HUDEP-2 (cell line): ENCODE data around the gene RHBDF1.

Experiments
- DNase-seq, 76 experiments: peaks; one replicate each; lab custom pipeline; 2025; ENCODE audit not compliant: unreplicated experiment in 76 of 76; lab: John Stamatoyannopoulos, UW

The RHBDF1 gene

DNA sequence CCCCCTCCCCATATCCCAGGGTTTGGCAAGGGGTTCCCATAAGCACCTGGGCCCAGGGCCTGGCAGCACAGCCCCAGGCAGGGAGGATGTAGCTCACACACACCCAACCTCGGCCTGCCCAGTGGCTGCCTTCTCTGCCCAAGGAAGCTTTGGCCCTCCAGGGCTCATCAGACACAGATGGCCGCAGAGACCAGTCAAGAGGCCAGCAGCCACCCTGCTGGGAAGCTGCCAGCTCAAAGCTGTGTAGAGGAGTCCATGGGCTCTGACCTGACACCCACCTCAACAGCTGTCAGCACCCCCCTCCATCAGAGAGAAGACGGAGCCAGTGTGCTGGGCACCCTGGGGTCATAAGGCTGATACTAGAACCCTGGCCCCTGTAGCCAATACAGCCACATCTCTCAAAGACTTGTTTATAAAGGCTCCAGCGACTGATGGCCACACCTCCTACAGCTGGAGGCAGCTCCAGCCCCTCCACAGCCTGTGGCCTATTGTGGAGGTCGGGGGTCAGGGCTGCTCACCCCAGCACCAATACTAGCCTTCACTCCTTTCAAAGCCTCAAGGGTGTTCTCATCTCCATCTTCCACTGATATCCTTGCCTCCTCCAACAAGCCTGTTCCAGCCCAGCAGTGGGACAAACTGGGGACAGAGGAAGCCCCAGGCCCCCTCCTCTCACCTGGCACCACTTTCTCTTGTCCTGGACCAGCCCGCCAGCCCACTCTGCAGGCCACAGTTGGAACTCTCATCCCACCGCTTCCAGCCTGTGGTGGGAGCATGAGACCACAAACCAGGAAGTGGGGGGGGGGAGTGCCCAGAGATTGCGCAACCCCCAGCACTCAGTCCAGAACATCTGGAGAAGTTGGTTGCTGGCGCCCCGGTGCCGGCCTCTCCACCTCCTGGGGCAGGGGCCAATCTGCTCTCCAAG, 3.4 kb upstream of the RHBDF1 start:
- DNase-seq = no peak

DNA sequence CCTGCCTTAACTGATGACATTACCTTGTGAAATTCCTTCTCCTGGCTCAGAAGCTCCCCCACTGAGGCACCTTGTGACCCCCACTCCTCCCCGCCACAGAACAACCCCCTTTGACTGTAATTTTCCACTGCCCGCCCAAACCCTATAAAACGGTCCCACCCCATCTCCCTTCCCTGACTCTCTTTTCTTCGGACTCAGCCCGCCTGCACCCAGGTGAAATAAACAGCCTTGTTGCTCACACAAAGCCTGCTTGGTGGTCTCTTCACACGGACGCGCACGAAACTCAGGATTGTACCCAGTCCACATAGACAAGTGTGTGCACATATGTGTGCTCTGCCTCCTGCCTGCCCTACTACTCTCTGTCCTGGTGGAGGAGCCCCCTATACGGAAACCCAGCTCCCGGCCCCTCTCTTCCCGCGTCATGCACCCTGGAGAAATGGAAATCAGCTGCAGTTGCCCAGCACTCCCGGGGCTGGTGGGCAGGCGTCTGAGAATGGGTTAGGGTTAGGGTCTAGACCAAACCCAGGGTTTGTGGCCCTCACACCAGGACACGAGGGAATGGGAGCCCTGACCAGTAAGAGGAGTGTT, 2.4 kb upstream of the RHBDF1 start:
- no peak for DNase-seq

DNA sequence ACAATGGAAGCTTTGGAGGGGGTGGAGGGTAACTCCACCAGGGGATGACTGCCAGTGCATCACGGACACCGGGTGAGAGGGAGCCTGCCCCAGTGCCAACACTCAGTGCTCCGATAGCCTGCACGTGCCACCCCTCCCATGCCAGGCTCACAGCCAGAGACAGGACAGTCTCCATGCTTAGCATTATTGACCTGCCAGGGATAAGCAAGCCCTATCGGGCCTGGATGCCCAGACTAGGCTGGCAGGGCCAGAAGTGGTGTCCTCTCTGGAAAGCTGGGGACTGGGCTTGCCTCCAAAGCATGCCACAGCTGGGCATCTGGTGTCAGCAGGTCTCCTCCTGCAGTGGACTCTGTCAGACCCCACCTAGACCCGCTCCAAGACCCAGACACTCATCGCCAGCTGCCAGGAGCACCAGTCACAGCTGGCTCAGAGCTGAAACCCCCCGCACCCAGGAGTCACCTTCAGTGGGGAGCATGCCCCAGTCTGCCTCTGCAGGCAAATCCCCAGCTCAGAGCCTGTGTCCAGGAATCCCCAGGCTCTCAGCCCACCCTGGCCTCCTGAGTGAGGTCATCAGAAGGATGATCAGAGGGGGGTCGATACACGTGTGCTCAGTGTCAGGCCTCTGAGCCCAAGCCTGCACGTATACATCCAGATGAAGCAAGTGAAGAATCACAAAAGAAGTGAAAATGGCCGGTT, 1.8 kb upstream of the RHBDF1 start:
- no peak for DNase-seq

DNA sequence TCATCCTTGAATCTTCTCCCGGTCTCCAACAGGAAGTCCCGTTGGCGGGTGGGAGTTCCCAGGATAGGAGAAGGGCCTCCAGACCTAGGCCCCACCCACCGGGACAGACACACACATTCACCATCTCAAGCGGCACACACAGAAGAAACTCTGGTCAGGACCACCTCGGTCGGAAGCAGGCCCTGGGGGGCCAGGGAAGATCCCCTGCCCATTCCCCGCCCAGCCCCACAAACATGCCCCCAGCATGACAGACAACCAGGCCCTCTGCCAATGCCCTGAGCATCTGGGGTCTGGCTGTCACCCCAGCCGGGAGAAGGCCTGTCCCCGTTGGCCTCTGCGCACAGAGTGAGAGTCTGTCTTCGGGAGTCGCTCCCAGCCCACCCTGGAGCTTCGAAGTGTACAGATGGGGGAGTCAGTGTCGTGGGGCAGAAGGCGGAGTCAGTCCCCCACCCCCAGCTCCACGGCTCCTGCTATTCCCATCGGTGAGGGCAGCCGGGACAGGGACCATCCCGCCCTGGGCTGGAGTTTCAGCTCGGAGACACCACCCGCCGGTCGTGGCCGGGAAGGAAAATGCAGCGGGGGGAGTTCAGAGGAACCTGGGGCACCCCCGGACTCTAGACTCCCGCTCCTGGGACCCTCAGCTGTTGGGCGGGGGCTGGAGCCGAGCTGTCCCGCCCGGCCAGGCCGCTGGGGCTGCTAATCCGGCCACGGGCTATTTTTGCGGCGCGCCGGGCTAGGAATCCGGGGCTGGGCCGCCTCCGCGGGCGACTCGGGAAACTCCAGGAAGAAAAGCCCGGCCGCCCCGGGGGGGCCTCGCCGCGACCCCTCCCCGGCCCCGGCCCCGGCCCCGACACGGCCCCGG, 660 bp downstream of the RHBDF1 start:
- DNase-seq = no peak

DNA sequence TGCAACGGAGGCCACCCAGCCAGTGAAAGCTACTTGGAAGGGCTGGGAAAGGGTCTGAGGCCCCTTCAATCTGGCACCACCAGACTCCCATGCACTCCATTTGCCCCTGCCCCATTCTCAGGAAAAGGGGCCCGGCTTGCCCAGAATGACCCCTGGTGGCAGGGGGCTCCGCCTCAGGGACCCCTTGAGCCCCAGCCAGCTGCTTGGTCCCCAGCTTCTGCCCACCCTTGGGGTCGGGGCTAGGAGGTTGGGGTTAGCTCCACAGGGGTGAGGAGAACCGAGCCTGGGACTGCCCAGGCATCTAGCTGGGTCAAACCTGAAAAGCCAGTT, 1.3 kb downstream of the RHBDF1 start:
- no peak for DNase-seq

DNA sequence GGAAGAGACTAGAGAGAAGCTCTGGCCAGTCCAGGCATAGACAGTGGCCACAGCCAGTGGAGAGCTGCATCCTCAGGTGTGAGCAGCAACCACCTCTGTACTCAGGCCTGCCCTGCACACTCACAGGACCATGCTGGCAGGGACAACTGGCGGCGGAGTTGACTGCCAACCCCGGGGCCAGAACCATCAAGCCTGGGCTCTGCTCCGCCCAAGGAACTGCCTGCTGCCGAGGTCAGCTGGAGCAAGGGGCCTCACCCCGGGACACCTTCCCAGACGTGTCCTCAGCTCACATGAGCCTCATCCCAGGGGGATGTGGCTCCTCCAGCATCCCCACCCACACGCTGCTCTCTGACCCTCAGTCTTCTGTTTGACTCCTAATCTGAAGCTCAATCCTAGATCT, 3.2 kb downstream of the RHBDF1 start:
- no peak for DNase-seq

DNA sequence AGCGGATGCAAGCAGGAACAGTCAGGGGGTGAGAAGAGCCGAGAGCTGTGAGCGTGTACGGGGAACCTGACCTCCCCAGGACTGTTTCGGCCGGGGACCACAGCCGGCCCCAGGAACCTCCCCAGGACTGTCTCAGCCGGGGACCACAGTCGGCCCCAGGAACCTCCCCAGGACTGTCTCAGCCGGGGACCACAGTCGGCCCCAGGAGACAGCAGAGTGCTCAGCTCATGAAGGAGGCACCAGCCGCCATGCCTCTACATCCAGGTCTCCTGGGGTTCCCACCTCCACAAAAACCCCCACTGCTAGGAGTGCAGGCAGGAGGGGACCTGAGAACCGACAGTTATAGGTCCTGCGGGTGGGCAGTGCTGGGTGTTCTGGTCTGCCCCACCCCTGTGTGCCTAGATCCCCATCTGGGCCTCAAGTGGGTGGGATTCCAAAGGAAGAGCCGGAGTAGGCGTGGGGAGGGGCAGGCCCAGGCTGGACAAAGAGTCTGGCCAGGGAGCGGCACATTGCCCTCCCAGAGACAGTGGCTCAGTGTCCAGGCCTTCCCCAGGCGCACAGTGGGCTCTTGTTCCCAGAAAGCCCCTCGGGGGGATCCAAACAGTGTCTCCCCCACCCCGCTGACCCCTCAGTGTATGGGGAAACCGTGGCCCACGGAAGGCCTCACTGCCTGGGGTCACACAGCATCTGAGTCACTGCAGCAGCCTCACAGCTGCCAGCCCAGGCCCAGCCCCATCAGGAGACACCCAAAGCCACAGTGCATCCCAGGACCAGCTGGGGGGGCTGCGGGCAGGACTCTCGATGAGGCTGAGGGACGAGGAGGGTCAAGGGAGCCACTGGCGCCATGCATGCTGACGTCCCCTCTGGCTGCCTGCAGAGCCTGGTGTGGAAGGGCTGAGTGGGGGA, 4.3 kb downstream of the RHBDF1 start:
- DNase-seq = no peak

DNA sequence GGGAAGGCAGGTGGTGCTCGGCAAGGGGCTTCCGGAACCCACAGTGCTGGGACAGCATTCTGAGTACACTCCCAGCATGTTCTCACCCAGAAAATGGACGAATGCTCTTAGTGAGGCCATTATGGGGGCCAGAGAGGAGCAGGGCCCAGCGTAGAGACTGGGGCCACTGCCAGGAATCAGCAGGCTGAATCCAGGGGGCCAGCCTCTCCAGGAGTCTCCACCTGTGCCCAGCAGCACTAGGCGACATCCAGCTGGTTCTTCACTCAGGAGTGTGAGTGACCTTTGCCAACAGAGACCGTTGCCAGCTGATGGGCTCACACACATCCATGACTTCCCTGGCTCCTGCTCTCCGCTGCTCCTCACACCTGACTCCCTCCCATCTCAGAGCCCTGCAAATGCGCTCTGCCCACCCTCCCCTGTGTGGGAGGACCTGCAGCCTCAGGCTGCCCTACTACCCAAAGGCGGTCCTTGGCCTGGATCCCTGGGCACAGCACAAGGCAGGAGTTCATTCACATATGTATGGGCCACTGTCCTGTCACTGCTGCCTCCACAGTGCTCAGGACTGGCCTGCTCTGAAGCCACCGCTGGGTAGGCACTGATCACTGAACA, 5.1 kb downstream of the RHBDF1 start:
- DNase-seq = no peak

DNA sequence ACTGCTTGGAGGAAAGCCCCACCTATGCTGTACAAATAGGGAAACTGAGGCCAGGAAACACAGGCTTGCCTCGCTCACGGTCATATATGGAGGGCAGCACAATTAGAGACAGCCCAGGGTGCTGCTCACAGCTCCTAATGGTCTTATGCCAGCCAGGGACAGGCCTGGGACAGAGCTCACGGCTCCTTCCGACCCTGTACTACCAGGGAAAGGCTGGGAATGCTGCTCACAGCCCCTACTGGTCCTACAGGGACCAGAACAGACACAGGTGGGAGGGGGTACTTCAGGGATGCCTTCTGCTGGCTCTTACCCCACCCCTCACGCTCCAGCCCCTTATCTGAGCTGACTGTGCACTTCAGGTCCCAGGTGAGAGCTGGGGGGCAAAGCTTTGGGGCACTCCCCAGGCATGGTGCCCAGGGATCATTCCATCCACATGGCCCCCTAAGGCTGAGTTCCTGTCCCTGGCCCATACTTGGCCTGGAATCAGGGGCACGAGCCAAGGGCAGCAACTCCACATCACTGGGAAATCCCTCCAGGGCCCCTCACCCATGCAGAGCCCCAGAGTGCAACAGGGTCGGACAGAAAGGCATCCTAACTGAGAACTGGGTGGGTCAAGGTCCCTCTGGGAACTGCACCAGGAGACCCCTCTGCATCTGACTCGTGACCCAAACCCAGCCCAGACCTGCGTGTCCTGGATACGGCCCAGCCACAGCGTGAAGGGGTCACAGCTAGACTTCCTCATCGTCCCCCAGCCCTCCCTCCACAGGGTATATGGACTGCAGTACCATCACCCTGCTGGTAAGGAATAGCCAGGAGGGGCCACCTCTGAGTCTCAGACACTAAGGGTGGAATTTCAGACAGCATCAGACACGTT, 5.9 kb downstream of the RHBDF1 start:
- no peak for DNase-seq

DNA sequence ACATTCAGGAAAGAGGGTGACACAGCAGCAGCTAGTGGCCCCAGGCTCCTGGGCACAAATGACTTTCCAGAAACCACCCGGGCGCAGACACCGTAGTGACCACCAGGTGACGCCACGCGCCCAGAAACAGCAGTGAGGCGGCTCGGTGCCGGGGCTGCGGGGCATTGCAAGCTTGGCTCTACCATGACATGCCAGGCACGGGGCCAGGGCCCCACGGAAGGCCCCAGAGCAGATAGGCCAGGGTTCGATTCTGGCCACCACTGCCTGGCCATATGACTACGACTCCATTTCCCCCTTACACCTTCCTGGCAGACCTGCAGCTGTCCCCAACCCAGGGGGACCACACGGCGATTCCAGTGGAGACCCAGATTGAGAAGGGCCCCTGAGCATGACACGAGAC, 6.7 kb downstream of the RHBDF1 start:
- peak in 72 of 76 experiments; percentile 25 to 91 (median 78) for DNase-seq

DNA sequence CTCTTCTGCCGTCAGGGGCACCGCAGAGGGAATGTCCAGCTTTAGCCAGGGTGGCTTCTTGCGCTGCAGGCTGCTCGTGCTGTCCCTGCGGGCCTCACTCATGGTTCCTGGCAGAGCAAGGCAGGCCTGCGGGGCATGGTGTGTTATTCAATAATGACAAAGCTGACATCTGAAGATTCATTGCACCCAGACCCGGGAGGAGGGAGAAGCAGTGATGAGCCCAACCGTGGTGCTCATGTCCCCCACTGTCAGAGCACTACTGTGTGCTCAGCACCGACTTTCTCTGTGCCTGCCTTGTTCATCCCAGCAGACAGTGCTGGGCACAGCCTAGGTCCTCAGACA, 7.5 kb downstream of the RHBDF1 start:
- DNase-seq = no peak

DNA sequence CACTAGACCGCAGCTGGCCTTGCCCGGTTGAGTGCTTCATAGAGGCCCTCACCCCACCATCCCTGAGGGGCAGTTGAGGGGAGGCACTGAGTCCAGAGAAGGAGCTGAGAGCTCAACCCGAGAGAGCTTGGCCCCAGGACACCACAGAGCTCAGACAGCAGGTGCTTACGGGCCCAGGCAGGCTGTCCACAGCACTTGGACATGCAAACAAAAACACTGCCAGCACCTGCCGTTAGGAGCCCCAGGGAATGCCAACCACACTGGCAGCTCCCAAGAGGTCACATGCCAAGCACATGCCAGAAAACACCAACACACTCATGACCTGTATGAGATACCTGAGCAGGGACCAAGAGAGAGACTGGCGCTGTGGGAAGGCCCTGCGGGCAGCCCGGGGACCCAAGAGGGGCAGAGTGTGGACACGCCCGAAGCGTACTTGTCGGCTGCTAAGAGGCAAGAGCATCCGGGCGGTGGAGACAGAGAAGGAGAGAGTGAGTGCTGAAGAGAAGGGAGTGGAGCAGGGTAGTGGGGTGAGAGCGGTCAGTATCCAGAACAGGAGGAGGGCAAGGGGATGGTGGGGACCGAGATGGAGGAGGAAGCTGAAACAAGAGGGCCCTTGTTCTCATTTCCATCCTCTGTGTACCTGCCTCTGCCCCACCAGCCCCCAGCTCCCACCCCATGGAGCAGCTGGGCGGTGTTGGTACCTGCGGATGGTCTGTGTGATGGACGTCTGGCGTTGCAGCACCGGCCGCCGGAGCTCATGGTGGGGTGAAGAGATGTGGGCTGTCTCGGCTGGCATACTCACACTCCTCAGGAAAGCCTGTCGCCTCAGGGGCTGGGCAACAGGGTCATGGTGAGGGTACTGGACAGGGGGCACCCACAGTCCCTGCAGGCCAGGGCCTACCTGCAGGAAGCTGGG, 8.2 kb downstream of the RHBDF1 start:
- no peak for DNase-seq

DNA sequence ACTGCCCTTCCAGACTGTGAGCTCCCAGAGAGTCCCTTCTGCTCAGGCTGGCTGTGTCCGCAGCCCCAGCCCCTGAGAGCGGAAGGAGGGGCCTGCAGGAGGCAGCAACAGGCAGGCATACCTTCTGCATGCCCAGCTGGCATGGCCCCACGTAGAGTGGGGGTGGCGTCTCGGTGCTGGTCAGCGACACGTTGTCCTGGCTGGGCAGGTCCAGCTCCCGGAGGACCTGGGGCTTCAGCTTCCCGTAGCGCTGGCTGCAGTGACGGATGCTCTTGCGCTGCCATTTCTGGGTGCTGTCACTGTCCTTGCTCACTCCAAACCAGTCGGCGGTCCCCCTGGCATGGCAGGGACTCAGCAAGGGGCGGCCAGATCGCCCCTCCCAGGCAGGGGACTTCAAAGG, 9.0 kb downstream of the RHBDF1 start:
- DNase-seq = no peak

DNA sequence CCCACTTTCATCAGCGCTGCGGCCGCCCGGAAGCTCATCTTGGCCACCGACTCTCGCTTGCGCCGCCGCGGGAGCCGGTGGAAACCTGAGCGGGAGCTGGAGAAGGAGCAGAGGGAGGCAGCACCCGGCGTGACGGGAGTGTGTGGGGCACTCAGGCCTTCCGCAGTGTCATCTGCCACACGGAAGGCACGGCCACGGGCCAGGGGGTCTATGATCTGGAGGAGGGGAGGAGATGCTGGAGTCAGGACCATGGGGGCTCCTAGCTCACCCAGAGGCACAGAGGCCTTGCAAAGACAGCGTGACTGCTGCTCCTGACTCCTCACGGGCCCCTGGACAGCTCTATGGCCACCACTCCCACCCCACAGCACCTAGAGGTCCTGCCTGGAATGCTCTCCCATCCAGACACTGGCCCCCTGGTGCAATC, 9.5 kb downstream of the RHBDF1 start:
- DNase-seq = no peak

DNA sequence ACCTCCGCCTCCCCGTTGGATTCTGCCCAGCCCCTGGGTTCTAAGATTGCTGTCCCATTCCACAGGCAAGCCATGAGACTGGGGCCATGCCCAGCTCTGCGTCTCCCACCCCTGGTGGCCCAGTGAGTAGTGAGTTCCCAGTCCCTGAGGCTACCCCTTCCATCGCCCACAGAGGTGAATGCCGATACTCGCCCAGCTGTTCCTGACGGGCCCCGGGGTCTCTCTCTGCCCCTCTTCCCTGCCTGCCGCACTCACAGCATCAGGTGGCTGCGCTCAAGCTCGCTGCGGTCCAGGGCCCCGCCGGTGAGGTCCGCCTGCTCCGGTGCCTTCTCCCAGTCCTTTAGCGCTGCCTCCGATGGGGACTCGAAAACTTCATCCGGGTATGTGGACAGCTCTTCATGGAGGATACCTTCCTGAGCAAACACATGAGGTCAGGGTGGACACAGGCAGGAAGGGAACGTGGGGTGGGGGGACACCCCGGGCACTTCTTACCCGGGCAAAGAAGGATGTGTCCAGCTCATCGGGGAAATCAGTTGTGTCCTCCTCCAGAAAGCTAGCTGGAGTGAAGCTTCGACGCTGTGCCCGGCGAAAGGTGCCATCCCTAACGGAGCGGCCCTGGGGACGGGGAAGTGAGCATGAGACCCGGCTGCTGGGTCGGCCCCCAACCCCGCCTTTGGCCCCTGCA, 10.0 kb downstream of the RHBDF1 start:
- DNase-seq = no peak

DNA sequence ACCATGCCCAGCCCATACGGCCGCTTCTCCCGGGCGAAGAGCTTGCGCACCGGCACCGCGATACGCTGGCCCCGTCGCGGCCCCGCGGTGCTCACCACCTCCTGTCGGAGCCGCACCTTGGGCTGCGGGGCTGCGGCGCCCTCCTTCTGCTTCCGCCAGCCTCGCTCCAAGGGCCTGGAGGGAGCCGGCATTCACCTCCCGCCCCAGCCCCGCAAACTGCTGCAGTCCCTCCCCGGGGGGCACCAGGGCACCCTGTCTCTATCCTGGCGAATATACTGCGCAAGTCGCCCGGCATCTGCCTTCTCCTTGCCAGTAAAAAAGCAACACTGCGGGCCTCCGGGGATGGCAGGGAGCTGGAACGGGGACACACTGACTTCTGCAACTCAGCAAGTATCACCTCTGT, 10.6 kb downstream of the RHBDF1 start:
- no peak for DNase-seq
